ENCODE data around the gene LTBP3. TPM values are rescaled to one million over a fixed set of nuclear protein-coding genes. Genes with fewer than 3 reads are reported as not detected.
A peak's percentile ranks its signal among the peaks of the same experiment; 100 is the strongest.

LTBP3 gene
- total and polyA plus RNA-seq, 9 of the 15 experiments (the other 6 are each of a cell fraction or from before 2014, with no cell fraction given): 0.06 to 20.5 (median 4.8) TPM

GRCh38 chr11:65574109-65574810, 16.1 kb upstream of the LTBP3 start:
- peak; percentile 86 to 96 (median 90) for DNase-seq (ENCODE audit: extremely low read depth in 1 of 4, low spot score in 3 of 4)
- ChIA-PET CTCF (ENCODE audit: low intra/inter-chr PET ratio) (interaction anchor here (6.5 kb wide), 1 partner anchor 34 kb away, joined by 63 read pairs; no protein-coding TSS in a partner anchor), POLR2A (interaction anchor here (0.7 to 4.7 kb wide), 9 partner anchors 10 to 326 kb away, joined by 3 to 35 read pairs (median 4); partner anchors contain the start of genes FOSL1, MALAT1 and NEAT1)
- no peaks in the 10 kb centered on the region; a peak in 1 of 5 replicates for H3K27me3 ChIP-seq (ENCODE audit: control insufficient read depth in 2 of 2, insufficient read depth in 2 of 2, low read length in 2 of 2)
- in situ Hi-C loops (cut with MboI) (no loop called here), intact Hi-C loops (cut with micrococcal nuclease) (loop anchor here (1.0 to 5.0 kb wide), 4 partner anchors 14 to 102 kb away; partner anchors contain the start of genes SCYL1 and SIPA1)
- FAIRE-seq: peak; percentile 86
- peaks cover 6% of the 10 kb centered on the region for H4K20me1 ChIP-seq (replicated peaks; ENCODE audit: control insufficient read depth, insufficient read depth, low read length)
- H3K79me2 ChIP-seq (ENCODE audit: control insufficient read depth, insufficient read depth, low read length): peaks cover 74% of the 10 kb centered on the region
- peaks cover 59 to 91% of the 10 kb centered on the region in 2 experiments for H3K4me1 ChIP-seq (replicated peaks in 1 of 2; ENCODE audit: control insufficient read depth in 2 of 2, insufficient read depth in 2 of 2, low read length in 2 of 2)
- H3K9me3 ChIP-seq (replicated peaks; ENCODE audit: control insufficient read depth, insufficient read depth, low read depth, low read length): no peaks in the 10 kb centered on the region
- peak; percentile 71 for ATAC-seq
- peak overlapping the region; percentile 66 to 89 for H3K9ac ChIP-seq (ENCODE audit: insufficient read depth in 1 of 2, low read depth in 2 of 2, low read length in 2 of 2)
- H2AFZ ChIP-seq (ENCODE audit: low read depth, low read length): peak overlapping the region; percentile 63
- WGBS (ENCODE audit: insufficient coverage, low coverage, missing lambda C conversion rate): 1% methylated on average over 35 of the region's 67 CpGs
- H3K4me3 ChIP-seq: peak overlapping the region; percentile 88
- peaks cover 5% of the 10 kb centered on the region for H3K9me1 ChIP-seq (ENCODE audit: control insufficient read depth, insufficient read depth, low read length)
- peak overlapping the region; percentile 89 for H3K27ac ChIP-seq (ENCODE audit: extremely low read depth, low read depth, low read length)
- no TSS peak for BruUV-seq (replicated peaks)
- H3K36me3 ChIP-seq (ENCODE audit: control insufficient read depth, insufficient read depth, low read length): peaks cover 32% of the 10 kb centered on the region
- H3K4me2 ChIP-seq (ENCODE audit: insufficient read depth, low read length): peak overlapping the region; percentile 96
- TF ChIP-seq RAD21 (CRISPR knock-in tag; conservative IDR thresholded peaks at IDR 0.05 in 1 of 2, IDR thresholded peaks at IDR 0.05 in 1 of 2) (peak; percentile 72 to 74), GABPA (tag; conservative IDR thresholded peaks at IDR 0.05; ENCODE audit: low read depth) (peak; percentile 80), ZNF639 (CRISPR knock-in tag; conservative IDR thresholded peaks at IDR 0.05 in 1 of 2, IDR thresholded peaks at IDR 0.05 in 1 of 2) (peak in 1 of 2 experiments; percentile 100; a peak in 2 of 4 replicates), ZNF197 (CRISPR knock-in tag; IDR thresholded peaks at IDR 0.05; ENCODE audit: low read depth) (no peak; the same call in 1 of the 2 replicates), GTF2E2 (tag; IDR thresholded peaks at IDR 0.05) (peak; percentile 40; the same call in 1 of the 2 replicates), CHD2 (IDR thresholded peaks at IDR 0.05; ENCODE audit: low read depth, low read length) (no peak), NKRF (IDR thresholded peaks at IDR 0.05; ENCODE audit: borderline replicate concordance) (no peak), MEF2A (IDR thresholded peaks at IDR 0.05; ENCODE audit: control insufficient read depth, low read depth, low read length) (no peak), CREB5 (CRISPR knock-in tag; IDR thresholded peaks at IDR 0.05) (no peak), ZNF830 (CRISPR knock-in tag; IDR thresholded peaks at IDR 0.05) (no peak), MCM5 (IDR thresholded peaks at IDR 0.05; ENCODE audit: low read depth) (no peak)
